Ishikawa (cell line): ENCODE data around the gene PCIF1.

Experiments
- CREB1 ChIP-seq: IDR thresholded peaks from 2 replicates; pipeline ENCODE4 v1.6.1; 2012; ENCODE audit warnings: low read depth
- MAX ChIP-seq: IDR thresholded peaks from 2 replicates; pipeline ENCODE4 v1.6.1; 2012
- NFIC ChIP-seq: IDR thresholded peaks from 2 replicates; pipeline ENCODE4 v1.6.1; 2012
- TAF1 ChIP-seq: IDR thresholded peaks from 2 replicates; pipeline ENCODE4 v1.6.1; 2012; ENCODE audit warnings: low read depth, mild to moderate bottlenecking
- TEAD4 ChIP-seq: IDR thresholded peaks from 2 replicates; pipeline ENCODE4 v1.6.1; 2012
- ZBTB7A ChIP-seq: IDR thresholded peaks from 2 replicates; pipeline ENCODE4 v1.6.1; 2012; ENCODE audit warnings: low read depth
- TF ChIP-seq, protein P1 (sequence below): IDR thresholded peaks from 2 replicates; pipeline ENCODE4 v1.6.1; 2012; ENCODE audit warnings: low read depth, mild to moderate bottlenecking

- TF ChIP-seq CREB1 (no peak), NFIC (no peak), ZBTB7A (no peak), MAX (no peak), TEAD4 (no peak), TAF1 (no peak)
- TF ChIP-seq, protein P1, sequence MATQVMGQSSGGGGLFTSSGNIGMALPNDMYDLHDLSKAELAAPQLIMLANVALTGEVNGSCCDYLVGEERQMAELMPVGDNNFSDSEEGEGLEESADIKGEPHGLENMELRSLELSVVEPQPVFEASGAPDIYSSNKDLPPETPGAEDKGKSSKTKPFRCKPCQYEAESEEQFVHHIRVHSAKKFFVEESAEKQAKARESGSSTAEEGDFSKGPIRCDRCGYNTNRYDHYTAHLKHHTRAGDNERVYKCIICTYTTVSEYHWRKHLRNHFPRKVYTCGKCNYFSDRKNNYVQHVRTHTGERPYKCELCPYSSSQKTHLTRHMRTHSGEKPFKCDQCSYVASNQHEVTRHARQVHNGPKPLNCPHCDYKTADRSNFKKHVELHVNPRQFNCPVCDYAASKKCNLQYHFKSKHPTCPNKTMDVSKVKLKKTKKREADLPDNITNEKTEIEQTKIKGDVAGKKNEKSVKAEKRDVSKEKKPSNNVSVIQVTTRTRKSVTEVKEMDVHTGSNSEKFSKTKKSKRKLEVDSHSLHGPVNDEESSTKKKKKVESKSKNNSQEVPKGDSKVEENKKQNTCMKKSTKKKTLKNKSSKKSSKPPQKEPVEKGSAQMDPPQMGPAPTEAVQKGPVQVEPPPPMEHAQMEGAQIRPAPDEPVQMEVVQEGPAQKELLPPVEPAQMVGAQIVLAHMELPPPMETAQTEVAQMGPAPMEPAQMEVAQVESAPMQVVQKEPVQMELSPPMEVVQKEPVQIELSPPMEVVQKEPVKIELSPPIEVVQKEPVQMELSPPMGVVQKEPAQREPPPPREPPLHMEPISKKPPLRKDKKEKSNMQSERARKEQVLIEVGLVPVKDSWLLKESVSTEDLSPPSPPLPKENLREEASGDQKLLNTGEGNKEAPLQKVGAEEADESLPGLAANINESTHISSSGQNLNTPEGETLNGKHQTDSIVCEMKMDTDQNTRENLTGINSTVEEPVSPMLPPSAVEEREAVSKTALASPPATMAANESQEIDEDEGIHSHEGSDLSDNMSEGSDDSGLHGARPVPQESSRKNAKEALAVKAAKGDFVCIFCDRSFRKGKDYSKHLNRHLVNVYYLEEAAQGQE: no peak
Measured at GRCh38 chr20:45892828-45893500, 41.5 kb upstream of the PCIF1 start.
